ENCODE results near the gene NCKAP5.

The NCKAP5 gene

GRCh38 chr2:132740081-132740720 lies 828.1 kb downstream of the NCKAP5 start:
- POLR2A ChIA-PET = no interaction called here

GRCh38 chr2:132738223-132738622 lies 830.0 kb downstream of the NCKAP5 start:
- H3K9me3 ChIP-seq (ENCODE audit: control extremely low read depth in 1 of 5, control insufficient read depth in 4 of 5, insufficient read depth in 2 of 5, low read depth in 1 of 5, low read length in 4 of 5) = no peaks in the 10 kb centered on the region
- H3K4me3 ChIP-seq (ENCODE audit: control insufficient read depth in 1 of 7, extremely low read depth in 1 of 7, insufficient read depth in 4 of 7, low read depth in 2 of 7, low read length in 6 of 7) = no peak overlapping the region
- H3K36me3 ChIP-seq (ENCODE audit: control insufficient read depth in 4 of 4, insufficient read depth in 4 of 4, low read length in 3 of 4) = no peaks in the 10 kb centered on the region
- H3K27me3 ChIP-seq (replicated peaks in 2 of 5; ENCODE audit: control insufficient read depth in 4 of 5, insufficient read depth in 5 of 5, low read length in 4 of 5) = no peaks in the 10 kb centered on the region
- no CpG with 5 or more reads among the region's 1 CpG for WGBS (ENCODE audit: insufficient coverage)
- no peak for DNase-seq
- POLR2A ChIA-PET = no interaction called here
- CTCF ChIA-PET = no interaction called here
- no peaks in the 10 kb centered on the region for H3K4me1 ChIP-seq (ENCODE audit: control extremely low read depth in 1 of 4, control insufficient read depth in 4 of 4, insufficient read depth in 4 of 4, low read length in 3 of 4)
- no peak overlapping the region for H3K27ac ChIP-seq (ENCODE audit: insufficient read depth in 1 of 2, low read depth in 1 of 2, low read length in 2 of 2, poor library complexity in 1 of 2, severe bottlenecking in 2 of 2)

More at GRCh38 chr2:132740081-132740720, 828.1 kb downstream of the NCKAP5 start:
- Histone ChIP-seq H3K27ac (ENCODE audit: insufficient read depth in 1 of 2, low read depth in 1 of 2, low read length in 2 of 2, poor library complexity in 1 of 2, severe bottlenecking in 2 of 2) (no peak overlapping the region), H3K4me1 (ENCODE audit: control extremely low read depth in 1 of 4, control insufficient read depth in 4 of 4, insufficient read depth in 4 of 4, low read length in 3 of 4) (no peaks in the 10 kb centered on the region), H3K9me3 (ENCODE audit: control extremely low read depth in 1 of 5, control insufficient read depth in 4 of 5, insufficient read depth in 2 of 5, low read depth in 1 of 5, low read length in 4 of 5) (no peaks in the 10 kb centered on the region), H3K27me3 (replicated peaks in 2 of 5; ENCODE audit: control insufficient read depth in 4 of 5, insufficient read depth in 5 of 5, low read length in 4 of 5) (no peaks in the 10 kb centered on the region), H3K36me3 (ENCODE audit: control insufficient read depth in 4 of 4, insufficient read depth in 4 of 4, low read length in 3 of 4) (no peaks in the 10 kb centered on the region), H3K4me3 (ENCODE audit: control insufficient read depth in 1 of 7, extremely low read depth in 1 of 7, insufficient read depth in 4 of 7, low read depth in 2 of 7, low read length in 6 of 7) (no peak overlapping the region)
- CTCF ChIA-PET = no interaction called here
- DNase-seq = no peak

- Histone ChIP-seq H3K27me3 (replicated peaks in 2 of 5; ENCODE audit: control insufficient read depth in 4 of 5, insufficient read depth in 5 of 5, low read length in 4 of 5) (no peaks in the 10 kb centered on the region), H3K27ac (ENCODE audit: insufficient read depth in 1 of 2, low read depth in 1 of 2, low read length in 2 of 2, poor library complexity in 1 of 2, severe bottlenecking in 2 of 2) (no peak overlapping the region), H3K9me3 (ENCODE audit: control extremely low read depth in 1 of 5, control insufficient read depth in 4 of 5, insufficient read depth in 2 of 5, low read depth in 1 of 5, low read length in 4 of 5) (no peaks in the 10 kb centered on the region), H3K4me3 (ENCODE audit: control insufficient read depth in 1 of 7, extremely low read depth in 1 of 7, insufficient read depth in 4 of 7, low read depth in 2 of 7, low read length in 6 of 7) (no peak overlapping the region), H3K36me3 (ENCODE audit: control insufficient read depth in 4 of 4, insufficient read depth in 4 of 4, low read length in 3 of 4) (no peaks in the 10 kb centered on the region), H3K4me1 (ENCODE audit: control extremely low read depth in 1 of 4, control insufficient read depth in 4 of 4, insufficient read depth in 4 of 4, low read length in 3 of 4) (no peaks in the 10 kb centered on the region)
- ChIA-PET POLR2A (no interaction called here), CTCF (no interaction called here)
- no CpG with 5 or more reads among the region's 1 CpG for WGBS (ENCODE audit: insufficient coverage)
- no peak for DNase-seq
Observed at GRCh38 chr2:132736059-132736458, 832.2 kb downstream of the NCKAP5 start.

GRCh38 chr2:132734961-132735360 lies 833.3 kb downstream of the NCKAP5 start:
- H3K4me3 ChIP-seq (ENCODE audit: control insufficient read depth in 1 of 7, extremely low read depth in 1 of 7, insufficient read depth in 4 of 7, low read depth in 2 of 7, low read length in 6 of 7) = no peak overlapping the region
- ChIA-PET POLR2A (no interaction called here), CTCF (no interaction called here)
- 100% methylated on average over 1 of the region's 3 CpGs for WGBS (ENCODE audit: insufficient coverage)
- H3K4me1 ChIP-seq (ENCODE audit: control extremely low read depth in 1 of 4, control insufficient read depth in 4 of 4, insufficient read depth in 4 of 4, low read length in 3 of 4) = no peaks in the 10 kb centered on the region
- DNase-seq = no peak
- H3K27ac ChIP-seq (ENCODE audit: insufficient read depth in 1 of 2, low read depth in 1 of 2, low read length in 2 of 2, poor library complexity in 1 of 2, severe bottlenecking in 2 of 2) = no peak overlapping the region
- no peaks in the 10 kb centered on the region for H3K27me3 ChIP-seq (replicated peaks in 2 of 5; ENCODE audit: control insufficient read depth in 4 of 5, insufficient read depth in 5 of 5, low read length in 4 of 5)
- H3K36me3 ChIP-seq (ENCODE audit: control insufficient read depth in 4 of 4, insufficient read depth in 4 of 4, low read length in 3 of 4) = no peaks in the 10 kb centered on the region
- no peaks in the 10 kb centered on the region for H3K9me3 ChIP-seq (ENCODE audit: control extremely low read depth in 1 of 5, control insufficient read depth in 4 of 5, insufficient read depth in 2 of 5, low read depth in 1 of 5, low read length in 4 of 5)

GRCh38 chr2:132733094-132733493 lies 835.2 kb downstream of the NCKAP5 start:
- H3K4me3 ChIP-seq (ENCODE audit: control insufficient read depth in 1 of 7, extremely low read depth in 1 of 7, insufficient read depth in 4 of 7, low read depth in 2 of 7, low read length in 6 of 7) = no peak overlapping the region
- H3K27me3 ChIP-seq (replicated peaks in 2 of 5; ENCODE audit: control insufficient read depth in 4 of 5, insufficient read depth in 5 of 5, low read length in 4 of 5) = no peaks in the 10 kb centered on the region
- ChIA-PET CTCF (no interaction called here), POLR2A (no interaction called here)
- no peaks in the 10 kb centered on the region for H3K9me3 ChIP-seq (ENCODE audit: control extremely low read depth in 1 of 5, control insufficient read depth in 4 of 5, insufficient read depth in 2 of 5, low read depth in 1 of 5, low read length in 4 of 5)
- no peak overlapping the region for H3K27ac ChIP-seq (ENCODE audit: insufficient read depth in 1 of 2, low read depth in 1 of 2, low read length in 2 of 2, poor library complexity in 1 of 2, severe bottlenecking in 2 of 2)
- no peaks in the 10 kb centered on the region for H3K36me3 ChIP-seq (ENCODE audit: control insufficient read depth in 4 of 4, insufficient read depth in 4 of 4, low read length in 3 of 4)
- DNase-seq = no peak
- H3K4me1 ChIP-seq (ENCODE audit: control extremely low read depth in 1 of 4, control insufficient read depth in 4 of 4, insufficient read depth in 4 of 4, low read length in 3 of 4) = no peaks in the 10 kb centered on the region
- 100% methylated on average over 2 of the region's 6 CpGs for WGBS (ENCODE audit: insufficient coverage)

GRCh38 chr2:132732694-132733093 lies 835.6 kb downstream of the NCKAP5 start:
- DNase-seq = no peak
- ChIA-PET CTCF (no interaction called here), POLR2A (no interaction called here)
- no peaks in the 10 kb centered on the region for H3K9me3 ChIP-seq (ENCODE audit: control extremely low read depth in 1 of 5, control insufficient read depth in 4 of 5, insufficient read depth in 2 of 5, low read depth in 1 of 5, low read length in 4 of 5)
- no peaks in the 10 kb centered on the region for H3K4me1 ChIP-seq (ENCODE audit: control extremely low read depth in 1 of 4, control insufficient read depth in 4 of 4, insufficient read depth in 4 of 4, low read length in 3 of 4)
- WGBS (ENCODE audit: insufficient coverage) = no CpG with 5 or more reads among the region's 6 CpGs
- H3K4me3 ChIP-seq (ENCODE audit: control insufficient read depth in 1 of 7, extremely low read depth in 1 of 7, insufficient read depth in 4 of 7, low read depth in 2 of 7, low read length in 6 of 7) = no peak overlapping the region
- H3K27ac ChIP-seq (ENCODE audit: insufficient read depth in 1 of 2, low read depth in 1 of 2, low read length in 2 of 2, poor library complexity in 1 of 2, severe bottlenecking in 2 of 2) = no peak overlapping the region
- no peaks in the 10 kb centered on the region for H3K36me3 ChIP-seq (ENCODE audit: control insufficient read depth in 4 of 4, insufficient read depth in 4 of 4, low read length in 3 of 4)
- H3K27me3 ChIP-seq (replicated peaks in 2 of 5; ENCODE audit: control insufficient read depth in 4 of 5, insufficient read depth in 5 of 5, low read length in 4 of 5) = no peaks in the 10 kb centered on the region

GRCh38 chr2:132731441-132731840 lies 836.8 kb downstream of the NCKAP5 start:
- no peak for DNase-seq
- ChIA-PET CTCF (no interaction called here), POLR2A (no interaction called here)
- H3K9me3 ChIP-seq (ENCODE audit: control extremely low read depth in 1 of 5, control insufficient read depth in 4 of 5, insufficient read depth in 2 of 5, low read depth in 1 of 5, low read length in 4 of 5) = peaks cover 0 to 1% (median 0%) of the 10 kb centered on the region in 5 experiments
- no peaks in the 10 kb centered on the region for H3K4me1 ChIP-seq (ENCODE audit: control extremely low read depth in 1 of 4, control insufficient read depth in 4 of 4, insufficient read depth in 4 of 4, low read length in 3 of 4)
- no peaks in the 10 kb centered on the region for H3K36me3 ChIP-seq (ENCODE audit: control insufficient read depth in 4 of 4, insufficient read depth in 4 of 4, low read length in 3 of 4)
- H3K27ac ChIP-seq (ENCODE audit: insufficient read depth in 1 of 2, low read depth in 1 of 2, low read length in 2 of 2, poor library complexity in 1 of 2, severe bottlenecking in 2 of 2) = no peak overlapping the region
- no peak overlapping the region for H3K4me3 ChIP-seq (ENCODE audit: control insufficient read depth in 1 of 7, extremely low read depth in 1 of 7, insufficient read depth in 4 of 7, low read depth in 2 of 7, low read length in 6 of 7)
- H3K27me3 ChIP-seq (replicated peaks in 2 of 5; ENCODE audit: control insufficient read depth in 4 of 5, insufficient read depth in 5 of 5, low read length in 4 of 5) = no peaks in the 10 kb centered on the region
- WGBS (ENCODE audit: insufficient coverage) = 96% methylated on average over 4 of the region's 5 CpGs

Measured in common myeloid progenitor, CD34-positive (primary cell).